Large intestine (tissue), 3 donors: ENCODE measurements around the gene CAMTA1. TPM values are rescaled to one million over a fixed set of nuclear protein-coding genes. Genes with fewer than 3 reads are reported as not detected.
A peak's percentile ranks its signal among the peaks of the same experiment; 100 is the strongest.

Experiments
- DNase-seq, 2 donors: peaks; one replicate each; pipeline versions ENCODE4 v3.0.0 to v3.0.0-alpha.2; 2013
- H3K27ac ChIP-seq: one replicate; pipeline ENCODE4 v1.5.1; 2013; ENCODE audit warnings: low read length
- H3K27me3 ChIP-seq: 2 replicates; pipeline ENCODE4 v1.6.1; 2013; ENCODE audit warnings: low read length; ENCODE audit not compliant: control insufficient read depth, insufficient read depth
- H3K36me3 ChIP-seq: 2 replicates; pipeline ENCODE4 v1.6.1; 2013; ENCODE audit warnings: low read length; ENCODE audit not compliant: control insufficient read depth, insufficient read depth
- H3K4me1 ChIP-seq: one replicate; pipeline ENCODE4 v1.6.1; 2013; ENCODE audit warnings: low read length; ENCODE audit not compliant: control insufficient read depth, insufficient read depth
- H3K4me3 ChIP-seq: one replicate; pipeline ENCODE4 v1.5.1; 2013; ENCODE audit warnings: low read length
- H3K9me3 ChIP-seq: one replicate; pipeline ENCODE4 v1.6.1; 2013; ENCODE audit warnings: mild to moderate bottlenecking, low read depth, low read length, moderate library complexity; ENCODE audit not compliant: control insufficient read depth
- WGBS: methylation state at CpG from one replicate; pipeline ENCODE4 v1.1.5; 2013; ENCODE audit warnings: low lambda C conversion rate; ENCODE audit not compliant: insufficient coverage; 5-methylcytosine and 5-hydroxymethylcytosine counted together
- polyA plus RNA-seq: library from polyadenylated mRNA; unstranded; fragments of 120-200 nt; gene quantifications from one replicate; pipeline ENCODE4 v1.2.1, GENCODE V29; 2013

CAMTA1 gene
- polyA plus RNA-seq, 1 donor, result 67.9 TPM

GRCh38 chr1:7497107-7497637, 711.9 kb downstream of the CAMTA1 start:
- Histone ChIP-seq H3K27ac (no peak overlapping the region), H3K36me3 (no peaks in the 10 kb centered on the region), H3K4me1 (peaks cover under 1% of the 10 kb centered on the region), H3K27me3 (no peaks in the 10 kb centered on the region), H3K4me3 (no peak overlapping the region), H3K9me3 (peaks cover 4% of the 10 kb centered on the region)
- DNase-seq, result no peak
- WGBS, result no CpG with 5 or more reads among the region's 12 CpGs

- H3K27me3 ChIP-seq, result no peaks in the 10 kb centered on the region
- H3K27ac ChIP-seq, result no peak overlapping the region
- no peak overlapping the region for H3K4me3 ChIP-seq
- WGBS, result no CpG with 5 or more reads among the region's 22 CpGs
- H3K36me3 ChIP-seq, result no peaks in the 10 kb centered on the region
- H3K4me1 ChIP-seq, result no peaks in the 10 kb centered on the region
- peaks cover 4% of the 10 kb centered on the region for H3K9me3 ChIP-seq
- DNase-seq, result no peak
These were observed 715.3 kb downstream of the CAMTA1 start for GRCh38 chr1:7500381-7501083.

- no peak overlapping the region for H3K27ac ChIP-seq
- H3K27me3 ChIP-seq, result no peaks in the 10 kb centered on the region
- no peaks in the 10 kb centered on the region for H3K36me3 ChIP-seq
- WGBS, result no CpG with 5 or more reads among the region's 10 CpGs
- DNase-seq, result peak in 1 of 2 donors; percentile 47
- H3K9me3 ChIP-seq, result peaks cover 4% of the 10 kb centered on the region
- no peaks in the 10 kb centered on the region for H3K4me1 ChIP-seq
- H3K4me3 ChIP-seq, result no peak overlapping the region
These were observed 715.8 kb downstream of the CAMTA1 start for GRCh38 chr1:7501084-7501491.

- H3K4me1 ChIP-seq, result no peaks in the 10 kb centered on the region
- peaks cover 4% of the 10 kb centered on the region for H3K9me3 ChIP-seq
- no peak overlapping the region for H3K27ac ChIP-seq
- no peaks in the 10 kb centered on the region for H3K36me3 ChIP-seq
- H3K4me3 ChIP-seq, result no peak overlapping the region
- H3K27me3 ChIP-seq, result no peaks in the 10 kb centered on the region
- DNase-seq, result no peak
- WGBS, result no CpG with 5 or more reads among the region's 15 CpGs
These were observed 716.7 kb downstream of the CAMTA1 start for GRCh38 chr1:7501723-7502603.

- no peak for DNase-seq
- Histone ChIP-seq H3K27ac (no peak overlapping the region), H3K9me3 (no peaks in the 10 kb centered on the region), H3K4me1 (peaks cover 10% of the 10 kb centered on the region), H3K4me3 (no peak overlapping the region), H3K36me3 (no peaks in the 10 kb centered on the region), H3K27me3 (no peaks in the 10 kb centered on the region)
- no CpG with 5 or more reads among the region's 18 CpGs for WGBS
These were observed 718.6 kb downstream of the CAMTA1 start for GRCh38 chr1:7503691-7504437.

- H3K27ac ChIP-seq, result no peak overlapping the region
These were observed 719.1 kb downstream of the CAMTA1 start for GRCh38 chr1:7504438-7504720.

GRCh38 chr1:7505094-7505770, 720.0 kb downstream of the CAMTA1 start:
- no peak overlapping the region for H3K27ac ChIP-seq
- no CpG with 5 or more reads among the region's 14 CpGs for WGBS
- H3K27me3 ChIP-seq, result no peaks in the 10 kb centered on the region
- no peak overlapping the region for H3K4me3 ChIP-seq
- H3K36me3 ChIP-seq, result no peaks in the 10 kb centered on the region
- no peak for DNase-seq
- peaks cover 23% of the 10 kb centered on the region for H3K4me1 ChIP-seq
- no peaks in the 10 kb centered on the region for H3K9me3 ChIP-seq

More at GRCh38 chr1:7504438-7504720, 719.1 kb downstream of the CAMTA1 start:
- no peak for DNase-seq
- WGBS, result no CpG with 5 or more reads among the region's 2 CpGs
- Histone ChIP-seq H3K9me3 (no peaks in the 10 kb centered on the region), H3K4me1 (peaks cover 14% of the 10 kb centered on the region), H3K36me3 (no peaks in the 10 kb centered on the region), H3K4me3 (no peak overlapping the region), H3K27me3 (no peaks in the 10 kb centered on the region)

GRCh38 chr1:7505771-7506453, 720.7 kb downstream of the CAMTA1 start:
- Histone ChIP-seq H3K9me3 (no peaks in the 10 kb centered on the region), H3K4me3 (no peak overlapping the region), H3K27ac (no peak overlapping the region), H3K27me3 (no peaks in the 10 kb centered on the region), H3K4me1 (peaks cover 29% of the 10 kb centered on the region), H3K36me3 (no peaks in the 10 kb centered on the region)
- no peak for DNase-seq
- 100% methylated on average over 1 of the region's 16 CpGs for WGBS

GRCh38 chr1:7506454-7507284, 721.4 kb downstream of the CAMTA1 start:
- H3K36me3 ChIP-seq, result no peaks in the 10 kb centered on the region
- H3K27ac ChIP-seq, result no peak overlapping the region
- no peak overlapping the region for H3K4me3 ChIP-seq
- H3K27me3 ChIP-seq, result no peaks in the 10 kb centered on the region
- WGBS, result 96% methylated on average over 5 of the region's 10 CpGs
- H3K4me1 ChIP-seq, result peaks cover 30% of the 10 kb centered on the region
- H3K9me3 ChIP-seq, result no peaks in the 10 kb centered on the region
- DNase-seq, result no peak
